ENCODE measurements around the gene LYST. TPM values are rescaled to one million over a fixed set of nuclear protein-coding genes. Genes with fewer than 3 reads are reported as not detected.
A peak's percentile ranks its signal among the peaks of the same experiment; 100 is the strongest.

Gene LYST
- total and polyA plus RNA-seq, 2 of the 4 experiments (the other 2 are of a cell fraction): 2.2 to 7.2 TPM

DNA sequence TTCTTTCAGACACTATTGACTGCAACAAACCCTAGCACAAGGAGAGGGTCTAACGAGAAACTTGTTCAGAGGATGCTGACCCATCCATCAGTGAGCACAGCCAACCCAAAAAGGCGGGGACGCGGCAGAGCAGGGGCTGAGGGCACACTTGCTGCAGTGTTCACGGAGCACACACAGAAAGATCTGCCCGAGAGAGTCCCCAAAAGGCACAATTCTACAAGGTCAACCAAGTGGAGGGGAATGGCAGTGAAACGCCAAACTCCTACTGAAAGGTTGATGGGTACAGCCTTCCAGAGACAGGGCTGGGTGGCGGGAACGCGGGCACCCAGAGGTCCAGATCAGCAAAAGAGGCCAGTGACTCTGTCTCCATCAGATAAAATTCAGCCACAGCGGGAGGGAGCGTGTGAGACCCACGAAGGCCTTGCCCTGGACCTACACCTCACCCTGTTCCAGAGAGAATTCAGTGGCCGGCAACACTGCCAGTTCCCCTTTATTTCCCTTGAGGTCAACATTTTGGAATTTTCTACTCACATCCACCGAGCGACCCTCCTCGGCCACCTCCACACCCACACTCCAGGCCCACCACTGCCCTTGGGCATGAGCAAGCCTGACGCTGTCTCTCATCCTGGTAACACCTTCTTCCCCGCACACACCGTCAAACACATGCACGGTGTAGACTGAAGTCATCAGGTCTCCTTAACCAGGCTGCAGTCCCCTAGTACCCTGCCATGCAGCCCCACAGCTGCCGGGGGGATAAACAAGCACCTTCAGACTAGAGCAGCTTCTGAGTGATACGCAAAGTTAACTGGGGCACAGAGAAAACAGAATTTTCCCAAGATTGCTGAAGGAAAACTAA is 222.6 kb downstream of the LYST start (continued):
- TF ChIP-seq POLR2A (IDR thresholded peaks at IDR 0.05; ENCODE audit: low read depth, low read length): no peak

DNA sequence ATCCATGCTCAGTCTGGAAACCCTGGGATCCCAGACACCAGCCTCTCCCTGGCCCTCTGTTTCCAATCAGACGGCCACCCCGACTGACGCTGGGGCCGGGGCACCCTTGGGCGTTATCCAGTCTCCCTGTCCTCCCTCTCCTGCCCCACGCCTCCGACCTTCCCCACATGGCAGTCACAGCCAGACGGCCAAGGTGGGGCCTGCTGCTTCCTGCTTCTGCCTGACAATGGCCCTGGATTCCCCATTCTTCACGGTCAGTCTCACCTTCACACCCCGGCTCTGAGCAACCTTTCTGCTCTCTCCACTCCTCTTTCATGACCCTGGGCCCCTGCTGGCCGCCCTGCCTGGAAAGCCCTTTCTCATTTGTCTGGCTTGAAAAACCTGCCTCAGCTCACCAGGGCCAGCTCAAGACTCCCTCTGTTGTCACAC is 223.7 kb downstream of the LYST start:
- Histone ChIP-seq H3K18ac (ENCODE audit: low read depth, low read length) (no peak overlapping the region), H3K4me1 (ENCODE audit: control insufficient read depth, insufficient read depth, low read length) (no peaks in the 10 kb centered on the region), H3K4ac (ENCODE audit: low read depth, low read length) (no peak overlapping the region; the same call in 1 of the 2 replicates), H2BK15ac (ENCODE audit: low read depth, low read length) (no peak overlapping the region), H3K9ac (ENCODE audit: low read depth, low read length) (no peak overlapping the region), H3K36me3 (ENCODE audit: control insufficient read depth, insufficient read depth, low read length) (no peaks in the 10 kb centered on the region), H3K9me3 (ENCODE audit: control insufficient read depth, insufficient read depth, low read length) (no peaks in the 10 kb centered on the region), H4K5ac (ENCODE audit: low read depth, low read length) (no peak overlapping the region), H2AK5ac (ENCODE audit: low read depth, low read length) (no peak overlapping the region), H3K4me3 (ENCODE audit: insufficient read depth, low read depth, low read length) (no peak overlapping the region), H4K8ac (ENCODE audit: low read depth in 2 of 2, low read length in 2 of 2) (no peak overlapping the region), H3K4me2 (ENCODE audit: low read depth, low read length) (no peak overlapping the region), H3K23ac (ENCODE audit: low read depth, low read length) (no peak overlapping the region), H3K56ac (ENCODE audit: extremely low read depth, insufficient read depth, low read length) (no peak overlapping the region), H2AK9ac (replicated peaks; ENCODE audit: low read depth, low read length, poor library complexity) (peak overlapping the region; percentile 24), H2BK5ac (ENCODE audit: low read depth, low read length, poor library complexity, severe bottlenecking) (no peak overlapping the region), H4K91ac (ENCODE audit: insufficient read depth, low read depth, low read length) (no peak overlapping the region), H3K27ac (ENCODE audit: insufficient read depth, low read length) (no peak overlapping the region), H2AFZ (replicated peaks; ENCODE audit: low read length, poor library complexity) (no peak overlapping the region), H2BK120ac (ENCODE audit: low read depth, low read length) (no peak overlapping the region), H3K27me3 (ENCODE audit: control insufficient read depth, insufficient read depth, low read length) (peaks cover 16% of the 10 kb centered on the region), H3K79me1 (ENCODE audit: low read depth in 1 of 2, low read length in 2 of 2) (no peaks in the 10 kb centered on the region), H2BK20ac (ENCODE audit: low read depth, low read length) (no peak overlapping the region), H4K20me1 (ENCODE audit: insufficient read depth, low read length) (no peaks in the 10 kb centered on the region), H3K9me1 (ENCODE audit: insufficient read depth, low read length) (peaks cover 3% of the 10 kb centered on the region; the same call in 1 of the 2 replicates), H3K14ac (replicated peaks; ENCODE audit: low read depth, low read length) (no peak overlapping the region)
- 41% methylated on average over 7 of the region's 11 CpGs; no CpG with 5 or more reads in 1 of the 2 experiments for WGBS, 2 experiments (ENCODE audit: extremely low coverage in 2 of 2, insufficient read length in 1 of 2)
- intact Hi-C loops (cut with micrococcal nuclease): no loop called here
- ATAC-seq (ENCODE audit: low read depth) (no peak), DNase-seq (no peak)
- dilution Hi-C loops (cut with HindIII; ENCODE audit: low sequenced_read_pairs, unreplicated experiment): no loop called here
- in situ Hi-C loops (cut with MboI; ENCODE audit: low sequenced_read_pairs): no loop called here
- no TSS peak for BruUV-seq (replicated peaks)
- ChIA-PET CTCF (no interaction called here), POLR2A (ENCODE audit: unreplicated experiment) (no interaction called here)
- TF ChIP-seq BHLHE40 (IDR thresholded peaks at IDR 0.05; ENCODE audit: low read depth, low read length) (no peak), MAZ (IDR thresholded peaks at IDR 0.05; ENCODE audit: borderline replicate concordance, low read depth, low read length) (no peak), RCOR1 (IDR thresholded peaks at IDR 0.05; ENCODE audit: insufficient replicate concordance, low read length) (no peak), MXI1 (IDR thresholded peaks at IDR 0.05; ENCODE audit: borderline replicate concordance, low read depth, low read length) (no peak), FOS (IDR thresholded peaks at IDR 0.05; ENCODE audit: low read depth, low read length) (no peak), POLR2A (IDR thresholded peaks at IDR 0.05; ENCODE audit: low read depth, low read length) (no peak), NFE2L2 (IDR thresholded peaks at IDR 0.05; ENCODE audit: low read depth, low read length) (no peak), MAFK (IDR thresholded peaks at IDR 0.05; ENCODE audit: low read depth, low read length) (no peak), SMC3 (IDR thresholded peaks at IDR 0.05; ENCODE audit: low read depth, low read length) (no peak), CHD1 (IDR thresholded peaks at IDR 0.05; ENCODE audit: low read depth, low read length) (no peak), CEBPB (IDR thresholded peaks at IDR 0.05; ENCODE audit: low read depth, low read length) (no peak)
- TF ChIP-seq, protein P1, sequence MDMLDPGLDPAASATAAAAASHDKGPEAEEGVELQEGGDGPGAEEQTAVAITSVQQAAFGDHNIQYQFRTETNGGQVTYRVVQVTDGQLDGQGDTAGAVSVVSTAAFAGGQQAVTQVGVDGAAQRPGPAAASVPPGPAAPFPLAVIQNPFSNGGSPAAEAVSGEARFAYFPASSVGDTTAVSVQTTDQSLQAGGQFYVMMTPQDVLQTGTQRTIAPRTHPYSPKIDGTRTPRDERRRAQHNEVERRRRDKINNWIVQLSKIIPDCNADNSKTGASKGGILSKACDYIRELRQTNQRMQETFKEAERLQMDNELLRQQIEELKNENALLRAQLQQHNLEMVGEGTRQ (IDR thresholded peaks at IDR 0.05; ENCODE audit: low read depth, low read length): no peak
- TF ChIP-seq, protein P2, sequence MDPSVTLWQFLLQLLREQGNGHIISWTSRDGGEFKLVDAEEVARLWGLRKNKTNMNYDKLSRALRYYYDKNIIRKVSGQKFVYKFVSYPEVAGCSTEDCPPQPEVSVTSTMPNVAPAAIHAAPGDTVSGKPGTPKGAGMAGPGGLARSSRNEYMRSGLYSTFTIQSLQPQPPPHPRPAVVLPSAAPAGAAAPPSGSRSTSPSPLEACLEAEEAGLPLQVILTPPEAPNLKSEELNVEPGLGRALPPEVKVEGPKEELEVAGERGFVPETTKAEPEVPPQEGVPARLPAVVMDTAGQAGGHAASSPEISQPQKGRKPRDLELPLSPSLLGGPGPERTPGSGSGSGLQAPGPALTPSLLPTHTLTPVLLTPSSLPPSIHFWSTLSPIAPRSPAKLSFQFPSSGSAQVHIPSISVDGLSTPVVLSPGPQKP (IDR thresholded peaks at IDR 0.05; ENCODE audit: borderline replicate concordance, low read depth, low read length): no peak

Measured in IMR-90 (cell line).